HS-27A (cell line): ENCODE results near the gene MUC6.
"Not testable (repeated sequence)": the region's sequence is repeated elsewhere in the genome, so short reads cannot be mapped to it uniquely, and the experiment has no call there.

Experiments
- DNase-seq: peaks from one replicate; pipeline ENCODE4 v3.0.0-alpha.2; 2012; ENCODE audit warnings: low read depth, missing footprints

MUC6 gene

DNA sequence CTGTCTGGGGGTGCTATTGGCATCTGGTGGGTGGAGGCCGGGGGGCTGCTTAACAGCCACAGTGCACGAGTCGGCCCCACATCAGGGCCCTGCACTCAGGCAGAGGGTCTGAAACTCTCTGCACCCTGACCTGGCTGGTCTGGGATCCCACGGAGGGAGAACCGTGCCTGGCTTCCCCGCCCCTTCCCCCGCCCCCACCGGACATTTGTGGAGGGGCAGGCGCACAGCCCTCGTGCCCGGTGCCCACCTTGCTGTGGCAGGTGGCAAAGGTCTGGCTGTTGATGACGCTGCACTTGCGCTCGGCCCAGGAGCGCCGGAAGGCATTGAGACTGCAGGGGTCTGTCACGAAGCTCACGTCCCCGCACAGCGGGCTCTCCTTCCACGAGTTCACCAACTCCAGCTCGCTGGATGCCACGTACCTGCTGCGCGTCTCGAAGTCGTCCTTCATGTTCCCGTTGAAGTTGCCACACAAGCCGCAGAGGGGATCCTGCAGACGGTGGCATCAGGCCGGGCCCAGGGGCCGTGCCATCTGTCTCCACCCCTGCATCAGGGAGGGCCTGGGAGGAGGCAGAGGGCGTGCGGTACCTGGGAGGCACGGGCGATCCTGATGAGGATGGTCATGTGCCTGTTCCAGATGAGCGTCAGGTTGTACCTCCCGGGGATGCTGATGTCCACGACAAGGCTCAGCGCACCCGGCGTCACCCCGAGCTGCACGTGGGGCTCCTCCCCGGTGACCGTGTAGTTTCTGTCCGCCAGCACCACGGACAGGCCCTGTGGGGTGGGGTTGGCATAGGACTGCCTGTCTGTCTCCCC, 11.7 kb downstream of the MUC6 start:
- no peak for DNase-seq

DNA sequence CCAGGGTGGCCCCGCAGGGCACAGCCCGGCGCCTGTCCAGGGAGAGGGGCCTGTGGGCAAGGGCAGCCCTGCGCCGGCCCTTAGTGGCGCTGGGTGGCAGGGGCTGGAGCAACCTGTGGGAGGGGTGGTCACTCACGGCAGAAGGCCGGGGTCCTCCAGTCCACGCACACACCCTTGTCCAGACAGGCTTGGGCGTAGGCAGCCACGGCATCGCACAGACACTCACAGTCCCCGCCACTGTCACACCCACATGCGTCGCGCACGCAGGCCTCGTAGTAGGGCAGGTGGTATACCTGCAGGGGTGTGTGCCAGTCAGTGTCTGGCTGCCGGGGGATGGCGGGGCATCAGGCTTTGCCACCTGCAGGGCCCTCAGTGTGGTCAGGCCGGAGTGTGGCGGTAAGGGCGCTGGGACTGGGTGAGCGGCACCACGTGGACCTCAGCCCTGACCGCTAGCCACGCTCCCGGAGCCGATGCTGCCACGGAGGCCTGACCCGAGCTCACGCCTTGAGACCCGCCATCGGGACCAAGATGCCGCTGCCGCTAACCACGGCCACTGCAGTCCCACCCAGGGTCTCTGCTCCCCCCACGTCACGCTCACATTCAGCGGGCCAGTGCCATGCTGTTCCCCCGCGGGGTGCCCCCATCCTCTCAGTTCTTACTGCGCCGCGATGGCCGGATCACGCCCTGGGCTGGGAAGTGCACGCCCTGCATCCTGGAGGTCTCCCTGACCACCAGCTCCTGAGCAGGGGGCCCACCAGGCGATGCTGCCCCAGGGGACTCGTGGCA, 12.5 kb downstream of the MUC6 start:
- DNase-seq, result no peak

DNA sequence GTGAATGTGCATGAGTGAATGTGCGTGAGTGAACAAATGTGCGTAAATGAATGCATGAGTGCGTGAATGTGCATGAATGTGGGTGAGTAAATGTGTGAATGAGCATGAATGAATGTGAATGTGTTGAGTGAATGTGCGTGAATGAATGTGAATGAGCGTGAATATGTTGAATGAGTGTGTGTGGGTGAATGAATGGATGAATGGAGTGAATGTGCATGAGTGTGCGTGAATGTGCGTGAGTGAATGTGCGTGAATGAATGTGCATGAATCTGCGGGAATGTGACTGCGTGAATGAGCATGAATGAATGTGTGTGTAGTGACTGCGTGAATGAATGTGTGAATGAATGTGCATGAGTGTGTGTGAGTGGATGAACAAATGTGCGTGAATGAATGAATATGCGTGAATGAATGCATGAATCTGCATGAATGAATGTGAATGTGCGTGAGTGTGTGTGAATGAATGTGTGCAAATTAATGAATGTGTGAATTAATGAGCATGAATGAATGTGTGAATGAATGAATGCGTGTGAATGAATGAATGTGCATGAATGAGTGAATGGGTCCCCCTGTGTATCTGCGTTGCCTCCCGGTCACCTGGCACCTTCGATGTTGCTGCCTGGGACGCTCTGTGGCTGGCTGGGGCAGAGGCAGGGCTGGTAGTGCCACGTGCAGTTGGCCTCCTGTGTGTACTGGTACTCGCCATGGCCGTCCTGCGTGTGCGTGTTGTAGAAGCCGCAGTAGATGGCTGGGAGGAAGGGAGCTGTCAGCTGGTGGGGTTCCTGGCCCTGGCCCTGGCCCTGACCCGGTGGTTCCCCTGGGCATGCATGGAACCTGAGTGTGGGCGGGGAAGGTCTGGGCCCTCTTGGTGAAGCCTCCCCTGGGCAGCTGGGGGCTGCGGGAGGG, 13.4 kb downstream of the MUC6 start:
- DNase-seq, result no peak

DNA sequence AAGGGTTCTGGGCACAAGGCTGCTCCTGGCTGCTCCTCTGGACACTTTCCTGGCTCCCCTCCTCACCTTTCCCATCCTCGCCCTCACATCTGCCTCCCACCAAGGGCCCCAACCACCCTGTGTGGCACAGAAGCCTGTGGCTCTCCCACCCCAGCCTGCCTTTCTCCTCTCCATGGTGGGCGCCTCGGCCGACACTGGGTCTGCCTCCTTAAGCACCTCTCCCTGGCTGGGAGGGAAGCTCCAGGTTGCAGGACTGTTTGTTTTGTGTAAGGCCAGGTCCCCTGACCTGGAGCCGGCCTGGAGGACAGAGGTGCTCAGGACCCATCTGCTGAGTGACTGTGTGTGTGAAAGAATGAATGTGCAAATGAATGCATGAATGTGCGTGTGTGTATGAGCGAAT, 14.1 kb downstream of the MUC6 start:
- no peak for DNase-seq

DNA sequence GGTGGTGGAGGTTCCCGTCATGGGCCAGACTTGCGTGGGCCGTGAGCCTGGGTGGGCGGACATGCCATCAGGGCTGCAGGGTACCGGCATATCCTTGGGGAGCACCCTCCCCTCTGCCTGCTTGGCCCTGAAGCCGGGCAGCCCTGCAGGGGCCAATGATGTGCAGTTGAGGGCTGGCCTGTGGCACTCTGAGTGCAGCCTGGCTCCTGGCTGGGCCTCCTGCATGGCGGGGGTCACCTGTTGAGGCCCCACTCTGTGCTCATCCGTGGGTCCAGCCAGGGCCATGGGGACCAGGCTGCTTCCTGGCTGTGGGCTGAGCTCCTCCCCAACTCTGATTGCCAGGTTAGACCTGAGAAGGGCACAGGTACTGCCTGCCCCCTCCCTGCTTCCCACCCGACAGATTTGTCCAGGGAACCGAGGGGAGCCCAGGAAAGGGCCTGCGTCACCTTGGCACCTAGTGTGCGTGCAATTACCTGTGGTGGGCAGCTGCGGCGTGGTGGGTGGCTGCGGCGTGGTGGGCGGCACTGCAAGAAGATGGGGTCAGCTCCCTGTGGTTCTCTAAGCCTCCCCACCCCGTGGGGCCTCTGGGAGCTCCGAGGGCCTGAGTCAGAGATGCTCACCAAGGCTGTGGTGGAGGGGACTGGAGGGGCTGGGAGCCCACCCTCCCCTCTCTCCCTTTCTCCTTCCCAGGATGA, 16.2 kb downstream of the MUC6 start:
- DNase-seq, result no peak

DNA sequence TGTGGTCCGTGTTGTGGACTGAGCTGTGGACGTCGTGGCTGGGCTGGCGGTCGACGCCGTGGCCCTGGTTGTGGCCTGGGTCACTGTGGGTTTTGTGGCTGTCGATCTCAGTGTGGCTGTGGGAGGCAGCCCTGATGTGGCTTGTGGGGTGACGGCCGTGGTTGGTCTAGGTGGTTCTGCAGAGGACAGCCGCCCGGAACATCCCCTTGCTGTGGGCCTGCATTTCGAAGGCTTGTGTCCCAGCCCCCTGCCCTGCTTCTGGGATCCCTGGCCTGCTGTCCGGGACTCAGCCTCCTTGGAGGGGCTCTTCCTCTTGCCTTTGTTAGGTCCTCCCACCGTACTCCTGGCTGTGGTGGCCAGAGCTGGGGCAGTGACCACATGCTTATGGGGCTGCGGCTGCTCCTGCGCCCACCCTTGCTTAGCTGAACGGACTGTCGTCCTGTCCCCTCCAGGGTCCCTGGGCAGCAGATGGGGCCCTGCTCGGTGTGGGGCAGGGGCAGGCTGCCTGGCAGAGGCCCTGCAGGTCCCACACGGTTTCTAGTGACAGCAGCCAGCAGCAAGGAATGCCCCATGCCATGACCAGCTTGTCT, 17.1 kb downstream of the MUC6 start:
- no peak for DNase-seq

DNA sequence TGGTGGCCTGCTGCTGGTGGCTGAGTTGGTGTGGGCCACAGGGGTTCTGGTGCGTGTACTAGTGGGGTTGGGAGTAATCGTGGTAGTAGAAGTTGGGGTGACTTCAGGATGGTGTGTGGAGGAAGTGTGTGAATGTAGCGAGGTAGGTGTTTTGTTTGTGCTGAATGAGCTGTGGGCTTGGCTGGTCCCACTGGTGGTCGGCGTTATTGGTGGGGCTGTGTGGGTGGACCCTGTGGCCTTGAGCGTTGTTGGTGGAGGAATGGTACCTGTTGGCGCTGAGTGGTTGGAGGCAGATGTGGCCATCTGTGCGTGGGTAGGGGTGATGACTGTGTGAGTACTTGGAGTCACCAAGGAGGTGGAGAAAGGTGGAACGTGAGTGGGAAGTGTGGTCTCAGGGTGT, 18.4 kb downstream of the MUC6 start:
- DNase-seq, result no peak

DNA sequence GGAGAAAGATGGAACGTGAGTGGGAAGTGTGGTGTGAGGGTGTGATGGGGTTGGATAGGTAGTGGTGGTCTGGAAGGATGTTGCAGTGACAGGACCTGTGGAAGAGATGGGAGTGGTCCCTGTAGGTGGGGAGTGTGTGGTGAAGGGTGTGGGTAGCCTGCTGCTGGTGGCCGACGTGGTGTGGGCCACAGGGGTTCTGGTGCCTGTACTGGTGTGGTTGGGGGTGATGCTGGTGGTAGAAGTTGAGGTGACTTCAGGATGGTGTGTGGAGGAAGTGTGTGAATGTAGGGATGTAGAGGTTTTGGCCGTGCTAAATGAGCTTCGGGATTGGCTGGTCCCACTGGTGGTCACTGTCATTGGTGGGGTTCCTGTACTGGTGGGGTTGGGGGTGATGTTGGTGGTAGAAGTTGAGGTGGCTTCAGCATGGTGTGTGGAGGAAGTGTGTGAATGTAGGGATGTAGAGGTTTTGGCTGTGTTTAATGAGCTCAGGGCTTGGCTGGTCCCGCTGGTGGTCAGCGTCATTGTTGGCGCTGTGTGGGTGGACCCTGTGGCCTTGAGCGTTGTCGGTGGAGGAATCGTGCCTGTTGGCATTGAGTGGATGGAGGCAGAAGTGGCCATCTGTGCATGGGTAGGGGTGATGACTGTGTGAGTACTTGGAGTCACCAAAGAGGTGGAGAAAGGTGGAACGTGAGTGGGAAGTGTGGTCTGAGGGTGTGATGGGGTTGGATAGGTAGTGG, 19.1 kb downstream of the MUC6 start:
- no peak for DNase-seq

DNA sequence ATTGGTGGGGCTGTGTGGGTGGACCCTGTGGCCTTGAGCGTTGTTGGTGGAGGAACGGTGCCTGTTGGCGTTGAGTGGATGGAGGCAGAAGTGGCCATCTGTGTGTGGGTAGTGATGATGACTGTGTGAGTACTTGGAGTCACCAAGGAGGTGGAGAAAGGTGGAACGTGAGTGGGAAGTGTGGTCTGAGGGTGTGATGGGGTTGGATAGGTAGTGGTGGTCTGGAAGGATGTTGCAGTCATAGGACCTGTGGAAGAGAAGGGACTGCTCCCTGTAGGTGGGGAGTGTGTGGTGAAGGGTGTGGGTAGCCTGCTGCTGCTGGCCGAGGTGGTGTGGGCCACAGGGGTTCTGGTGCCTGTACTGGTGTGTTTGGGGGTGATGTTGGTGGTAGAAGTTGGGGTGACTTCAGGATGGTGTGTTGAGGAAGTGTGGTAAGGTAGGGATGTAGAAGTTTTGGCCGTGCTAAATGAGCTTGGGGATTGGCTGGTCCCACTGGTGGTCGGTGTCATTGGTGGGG, 19.9 kb downstream of the MUC6 start:
- not testable (repeated sequence) for DNase-seq

DNA sequence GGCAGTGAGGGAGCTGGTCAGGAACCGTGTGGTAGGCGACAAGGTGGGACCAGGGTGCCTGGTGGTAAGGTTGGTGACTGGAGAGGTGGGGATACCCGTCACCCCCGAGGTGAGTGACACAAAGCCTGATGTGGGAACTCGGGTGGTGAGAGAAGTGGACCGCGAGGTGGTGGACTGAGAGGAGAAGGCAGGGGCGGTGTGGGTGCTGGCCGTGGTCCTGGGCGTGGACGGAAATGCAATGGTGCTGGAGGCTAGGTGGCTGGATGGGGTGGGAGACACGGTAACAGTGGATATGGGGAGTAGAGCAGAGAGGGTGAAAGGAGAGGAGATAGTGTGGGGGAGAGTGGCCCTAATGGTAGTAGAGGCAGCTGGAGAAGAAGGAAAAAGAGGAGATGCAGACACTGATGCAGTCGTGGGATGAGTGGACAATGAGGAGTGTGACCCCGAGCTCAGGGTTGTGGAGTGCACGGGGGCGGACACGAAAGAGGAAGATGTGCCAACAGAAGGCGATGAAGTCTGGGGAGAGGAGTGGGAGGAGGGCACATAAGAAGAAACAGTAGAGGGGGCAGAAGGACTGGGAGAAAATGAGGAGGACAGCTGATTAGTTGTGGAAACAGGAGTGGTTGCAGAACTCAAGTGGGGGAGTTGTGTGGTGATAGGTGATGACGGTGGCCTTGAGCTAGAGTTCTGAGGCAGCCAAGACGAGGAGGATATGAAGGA, 20.5 kb downstream of the MUC6 start:
- DNase-seq, result no peak

DNA sequence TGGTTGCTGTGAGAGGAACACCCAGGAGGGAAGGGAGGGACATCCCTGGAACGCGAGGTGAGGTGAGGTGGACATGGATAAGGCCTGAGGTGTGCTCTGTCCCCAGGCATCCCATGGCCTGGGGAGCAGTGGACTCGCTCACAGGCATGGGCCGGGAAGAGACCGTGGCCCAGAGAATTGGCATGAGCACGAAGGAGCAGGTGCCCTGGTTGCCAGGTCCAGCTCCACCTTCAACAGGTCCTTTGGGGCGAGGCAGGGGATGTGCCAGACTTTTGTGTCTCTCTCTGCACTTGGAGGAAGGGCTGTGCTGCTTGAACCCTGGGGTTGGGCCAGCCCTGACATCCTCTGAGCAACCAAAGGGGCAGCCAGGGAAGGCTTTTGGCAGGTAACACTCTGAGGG, 21.5 kb downstream of the MUC6 start:
- no peak for DNase-seq

DNA sequence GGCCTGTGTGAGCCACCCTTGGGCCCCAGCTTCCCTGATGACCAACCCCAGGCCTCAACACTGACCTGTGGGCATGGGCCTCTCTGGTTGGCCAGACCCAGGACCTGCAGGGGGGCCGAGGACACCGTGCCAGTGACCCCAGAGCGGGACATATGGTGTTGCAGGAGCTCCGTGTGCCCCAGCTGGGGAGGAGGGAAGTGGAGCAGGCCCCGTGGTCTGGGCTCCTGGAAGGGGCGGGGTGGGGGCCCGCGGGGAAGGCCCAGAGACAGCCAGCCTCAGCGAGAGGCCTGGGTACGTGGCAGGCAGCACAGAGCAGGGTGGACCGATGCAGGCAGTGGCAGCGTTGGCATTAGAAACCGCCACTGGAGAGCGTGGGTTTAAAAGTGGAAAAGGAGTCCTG, 22.2 kb downstream of the MUC6 start:
- no peak for DNase-seq

DNA sequence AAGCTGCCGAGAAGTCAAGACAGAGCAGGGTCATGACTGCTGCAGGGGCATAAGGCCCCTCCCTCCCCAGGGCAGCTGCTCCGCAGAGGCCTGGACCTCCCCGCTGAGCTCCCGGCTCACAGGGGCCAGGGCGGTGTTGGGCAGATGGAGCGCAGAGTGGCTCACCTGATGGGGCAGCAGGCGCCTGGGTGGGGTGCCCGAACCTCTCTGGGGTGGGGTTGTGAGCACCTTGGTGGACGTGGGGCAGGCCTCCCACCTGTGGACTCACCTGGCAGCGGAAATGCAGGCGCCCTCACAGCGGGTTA, 22.9 kb downstream of the MUC6 start:
- no peak for DNase-seq

DNA sequence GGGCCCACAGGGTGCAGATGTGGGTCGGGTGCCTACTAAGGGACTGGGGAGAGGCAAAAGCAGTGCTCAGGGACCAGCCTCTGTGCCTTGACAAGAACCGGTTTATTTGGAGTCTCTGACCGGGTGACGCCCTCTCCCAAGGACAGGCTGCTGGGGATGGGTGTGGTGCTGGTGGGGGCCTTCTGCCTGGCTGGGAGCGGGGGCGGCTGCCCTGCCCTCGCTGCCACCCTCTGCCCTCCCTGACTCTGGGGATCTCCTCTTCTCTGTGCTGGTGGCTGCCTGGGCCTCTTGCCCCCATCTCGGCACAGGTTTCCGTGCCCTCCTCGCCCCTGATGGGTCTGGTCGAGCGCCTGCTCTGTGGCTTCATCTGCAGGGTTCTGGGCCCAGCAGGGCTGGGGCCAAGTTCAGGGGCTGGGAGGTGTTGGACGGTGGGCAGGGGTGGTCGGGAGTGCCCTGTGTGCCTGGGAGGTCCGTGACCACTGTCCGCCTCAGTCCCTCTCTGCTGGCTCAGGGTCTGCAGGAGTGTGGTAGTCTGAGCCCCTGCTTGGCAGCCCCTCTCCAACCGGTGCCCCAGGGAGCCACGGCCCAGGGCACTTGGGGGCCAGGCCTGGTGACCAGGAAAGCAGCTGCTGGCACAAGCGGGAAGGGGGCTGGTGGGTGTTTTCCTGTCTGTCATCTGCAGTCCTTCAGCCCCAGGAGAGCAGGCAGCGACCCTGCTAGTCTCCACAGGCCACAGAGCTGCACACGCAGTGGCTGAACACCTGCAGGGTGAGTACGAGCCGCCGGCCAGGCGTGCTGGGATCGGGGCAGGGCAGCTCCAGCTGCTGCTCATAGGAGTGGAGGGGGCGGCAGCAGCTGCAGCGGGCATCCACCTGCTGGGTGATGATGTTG, 23.5 kb downstream of the MUC6 start:
- no peak for DNase-seq

DNA sequence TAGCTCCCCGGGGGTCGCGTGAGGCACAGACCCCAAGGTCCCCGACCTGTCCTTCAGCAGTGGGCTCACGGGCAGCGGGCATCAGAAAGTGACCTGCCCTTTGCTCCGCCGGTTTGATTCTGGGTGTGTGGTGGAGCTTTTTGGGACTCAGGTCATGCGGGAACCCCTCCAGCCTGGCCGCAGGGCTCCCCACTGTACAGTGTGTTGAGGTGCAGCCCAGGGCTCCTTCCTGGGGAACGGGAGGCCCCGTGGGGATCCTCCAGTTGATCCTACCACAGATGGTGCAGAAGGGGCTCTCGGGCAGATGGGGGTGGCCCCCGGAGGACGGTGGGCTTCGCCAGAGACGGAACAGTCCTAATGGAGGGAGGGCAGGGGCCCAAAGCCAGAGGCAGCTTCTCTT, 24.2 kb downstream of the MUC6 start:
- no peak for DNase-seq

DNA sequence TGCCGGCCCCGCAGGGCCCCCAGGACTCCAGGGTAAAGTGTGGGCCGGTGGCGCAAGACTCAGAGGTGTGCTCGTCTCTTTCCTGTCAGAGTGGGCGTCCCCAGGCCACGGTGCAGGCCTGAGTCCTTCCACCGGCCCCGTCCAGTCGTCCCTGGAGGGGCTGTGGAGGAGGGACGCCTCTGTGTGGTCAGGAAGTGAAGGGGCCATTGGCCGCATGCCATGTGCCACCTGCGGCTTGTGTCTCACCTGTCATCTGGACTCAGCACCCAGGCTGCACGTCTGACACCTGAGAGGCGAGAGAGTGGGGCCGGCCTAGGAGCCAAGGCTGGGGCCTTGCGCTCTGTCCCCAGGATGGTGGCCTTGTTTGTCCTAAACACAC, 25.2 kb downstream of the MUC6 start:
- DNase-seq, result no peak

DNA sequence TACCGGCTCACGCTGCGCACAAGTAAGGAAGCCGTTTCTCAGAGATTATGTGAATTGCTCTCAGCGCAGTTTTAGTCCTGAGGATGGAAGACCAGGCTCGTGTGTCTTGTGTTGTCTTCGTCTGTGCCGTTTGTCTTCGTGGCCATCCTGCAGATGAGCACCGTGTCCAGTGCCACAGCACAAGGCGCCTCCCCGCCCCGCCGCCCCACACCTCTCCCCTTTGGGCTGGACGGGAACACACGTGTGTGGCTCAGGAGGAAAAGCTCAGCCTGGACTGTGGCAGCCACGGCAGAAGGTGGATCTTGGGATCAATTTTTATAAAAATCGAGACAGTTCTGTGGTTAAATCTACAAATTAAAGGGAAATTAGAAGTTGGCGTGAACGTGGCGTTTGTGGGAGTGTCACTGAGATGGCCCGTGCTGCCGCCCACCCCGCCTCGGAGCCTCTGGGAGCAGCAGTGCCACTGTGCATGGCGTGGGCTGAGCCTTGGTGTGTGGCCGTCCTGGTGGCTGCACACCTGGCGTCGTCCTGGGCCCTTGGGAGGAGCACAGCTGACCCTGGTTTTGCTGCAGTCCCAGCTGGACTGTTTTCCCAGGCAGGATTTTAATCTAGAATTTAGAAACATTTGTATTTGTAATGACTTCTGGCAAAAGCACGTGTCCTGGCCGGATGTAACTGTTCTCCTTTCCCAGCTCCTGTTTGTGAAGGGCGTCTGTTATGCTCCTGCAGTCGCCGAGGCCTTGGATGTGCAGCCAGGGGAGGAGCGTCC, 25.8 kb downstream of the MUC6 start:
- DNase-seq, result no peak

DNA sequence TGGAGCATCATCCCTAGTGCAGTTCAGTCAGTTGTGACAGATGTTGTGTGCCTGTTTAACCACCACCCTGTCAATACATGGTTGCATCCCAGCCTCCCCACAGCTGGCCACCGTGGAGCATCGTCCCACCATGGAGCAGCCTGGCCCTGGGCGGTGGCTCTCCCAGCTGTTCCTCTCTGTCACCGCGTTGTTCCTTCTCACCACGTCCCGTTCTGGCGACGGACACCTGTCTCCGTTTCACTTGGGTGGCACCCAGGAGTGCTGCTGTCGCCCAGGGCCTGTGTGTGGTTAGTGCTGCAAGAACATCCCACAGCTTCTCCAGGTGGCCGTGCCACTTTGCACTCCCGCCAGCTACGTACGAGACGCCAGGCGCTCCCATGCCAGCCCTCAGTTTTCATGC, 26.5 kb downstream of the MUC6 start:
- DNase-seq, result no peak
